ENCODE measurements around the gene MAFF.

MAFF gene

DNA sequence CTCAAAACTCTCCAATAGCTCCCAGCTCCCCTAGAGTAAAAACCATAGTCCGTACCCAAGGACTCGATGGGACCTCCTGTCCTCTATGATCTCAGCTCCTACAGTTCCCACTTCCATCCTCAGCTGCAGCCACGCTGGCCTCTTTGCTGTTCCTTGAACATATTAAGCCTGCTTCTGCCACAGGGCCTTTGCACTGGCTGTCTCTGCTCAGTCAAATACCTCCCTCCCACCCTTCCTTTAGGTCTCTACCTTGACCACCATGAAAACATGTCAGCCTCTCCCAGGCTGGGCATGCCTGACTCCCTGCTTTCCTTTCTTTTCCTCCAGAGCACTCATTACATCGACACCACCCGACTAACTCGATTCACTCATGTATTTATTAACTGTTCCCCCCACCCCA is 46.5 kb downstream of the MAFF start:
- DNase-seq (ENCODE audit: low spot score), result no peak

- DNase-seq (ENCODE audit: low spot score), result no peak
Measured at GRCh38 chr22:38249301-38249700, 47.5 kb downstream of the MAFF start.

DNA sequence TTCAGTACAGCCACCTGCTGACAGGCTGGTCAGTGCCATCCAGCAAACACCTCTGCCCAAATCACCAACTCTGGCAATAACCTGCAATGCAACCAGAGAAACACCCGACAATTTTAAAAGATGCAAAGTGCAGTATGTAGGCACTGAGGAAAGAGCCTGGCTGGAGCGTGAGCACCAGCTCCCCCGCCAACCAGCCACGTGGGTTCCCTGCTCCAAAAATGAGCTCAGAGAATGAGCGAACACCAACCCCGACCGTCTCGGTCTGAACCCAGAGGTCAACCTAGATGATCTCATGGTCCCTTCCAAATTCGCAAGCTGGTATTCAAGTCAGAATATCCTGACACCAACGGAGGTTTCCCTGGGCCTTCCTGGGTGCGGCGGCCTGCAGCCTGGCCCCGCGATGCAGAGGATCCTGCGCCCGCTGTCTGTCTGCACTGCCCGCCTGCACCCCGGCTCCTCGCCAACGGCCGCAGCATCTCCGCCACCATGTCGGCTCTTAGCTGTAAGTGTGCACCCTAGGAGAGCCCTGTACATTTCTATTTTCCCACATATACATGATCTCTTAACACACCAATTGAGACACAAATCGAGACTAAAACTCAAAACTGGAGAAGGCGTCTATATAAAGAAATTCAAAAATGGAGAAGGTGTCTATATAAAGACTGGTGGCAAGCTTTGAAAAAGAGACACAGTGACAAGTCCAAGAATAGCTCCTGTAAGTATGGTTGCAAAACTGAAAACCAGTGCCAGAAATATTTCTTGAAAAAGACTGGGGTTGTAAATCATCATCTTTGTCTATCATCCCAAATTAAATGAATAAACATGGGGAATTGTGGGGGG is 48.2 kb downstream of the MAFF start:
- DNase-seq (ENCODE audit: low spot score), result no peak

DNA sequence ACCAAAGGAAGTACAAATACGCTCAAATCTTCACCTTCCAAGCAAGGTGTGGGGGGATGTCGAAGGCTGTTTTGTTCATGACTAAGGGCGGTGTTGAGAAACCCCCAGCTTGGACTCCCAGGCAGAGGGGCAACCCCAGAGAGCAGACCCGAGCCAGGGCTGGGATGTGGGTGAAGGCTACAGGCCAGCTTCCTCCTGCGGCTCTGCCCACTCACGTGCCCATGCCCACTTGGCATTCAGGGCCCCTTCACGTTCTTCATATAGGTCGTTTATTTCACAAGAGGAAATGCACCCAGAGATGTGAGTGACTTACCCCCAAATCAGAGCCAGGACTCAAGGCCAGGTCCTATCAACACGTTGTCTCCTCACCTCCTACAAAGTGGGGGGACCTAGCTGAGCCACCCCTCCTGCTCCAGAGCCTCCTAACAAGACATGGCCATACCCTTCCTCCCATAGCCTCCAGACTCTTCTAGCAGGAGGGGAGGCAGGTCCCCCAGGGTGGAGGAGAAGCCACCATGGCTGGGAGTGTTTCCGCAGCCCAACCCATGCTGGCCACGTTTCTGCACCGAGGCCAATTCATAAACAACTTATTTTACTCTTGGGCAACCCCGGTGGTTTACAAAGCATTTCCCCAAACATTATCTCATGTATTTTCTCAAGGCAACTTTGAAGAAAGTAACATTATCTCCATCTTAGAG is 49.0 kb downstream of the MAFF start:
- DNase-seq (ENCODE audit: low spot score), result no peak

GRCh38 chr22:38251341-38251692 is 49.5 kb downstream of the MAFF start:
- no peak for DNase-seq (ENCODE audit: low spot score)

- DNase-seq (ENCODE audit: low spot score), result no peak
Measured at GRCh38 chr22:38255697-38256096, 53.9 kb downstream of the MAFF start.

- peak; percentile 69 for DNase-seq (ENCODE audit: low spot score)
Measured at GRCh38 chr22:38257181-38257580, 55.4 kb downstream of the MAFF start.

GRCh38 chr22:38257650-38258250 is 56.0 kb downstream of the MAFF start:
- no peak for DNase-seq (ENCODE audit: low spot score)

GRCh38 chr22:38258895-38259294 is 57.1 kb downstream of the MAFF start:
- no peak for DNase-seq (ENCODE audit: low spot score)

DNA sequence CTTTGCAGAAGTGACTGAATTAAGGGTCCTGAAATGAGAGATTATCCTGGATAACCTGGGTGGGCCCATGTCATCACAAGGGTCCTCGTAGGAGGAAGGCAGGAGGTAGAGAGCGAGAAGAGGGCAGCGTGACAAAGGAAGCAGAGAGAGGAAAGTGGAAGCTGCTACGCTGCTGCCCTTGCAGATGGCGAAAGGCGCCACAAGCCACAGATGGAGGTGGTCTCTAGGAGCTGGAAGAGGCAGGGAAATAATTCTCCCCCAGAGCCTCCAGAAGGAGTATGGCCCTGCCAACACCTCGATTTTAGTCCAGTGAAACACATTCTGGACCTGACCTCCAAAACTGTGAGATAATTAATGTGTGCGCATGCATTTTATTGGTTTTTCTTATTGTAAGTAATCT is 57.6 kb downstream of the MAFF start:
- DNase-seq (ENCODE audit: low spot score), result no peak

GRCh38 chr22:38260761-38261681 is 59.2 kb downstream of the MAFF start:
- DNase-seq (ENCODE audit: low spot score), result peak; percentile 49

DNA sequence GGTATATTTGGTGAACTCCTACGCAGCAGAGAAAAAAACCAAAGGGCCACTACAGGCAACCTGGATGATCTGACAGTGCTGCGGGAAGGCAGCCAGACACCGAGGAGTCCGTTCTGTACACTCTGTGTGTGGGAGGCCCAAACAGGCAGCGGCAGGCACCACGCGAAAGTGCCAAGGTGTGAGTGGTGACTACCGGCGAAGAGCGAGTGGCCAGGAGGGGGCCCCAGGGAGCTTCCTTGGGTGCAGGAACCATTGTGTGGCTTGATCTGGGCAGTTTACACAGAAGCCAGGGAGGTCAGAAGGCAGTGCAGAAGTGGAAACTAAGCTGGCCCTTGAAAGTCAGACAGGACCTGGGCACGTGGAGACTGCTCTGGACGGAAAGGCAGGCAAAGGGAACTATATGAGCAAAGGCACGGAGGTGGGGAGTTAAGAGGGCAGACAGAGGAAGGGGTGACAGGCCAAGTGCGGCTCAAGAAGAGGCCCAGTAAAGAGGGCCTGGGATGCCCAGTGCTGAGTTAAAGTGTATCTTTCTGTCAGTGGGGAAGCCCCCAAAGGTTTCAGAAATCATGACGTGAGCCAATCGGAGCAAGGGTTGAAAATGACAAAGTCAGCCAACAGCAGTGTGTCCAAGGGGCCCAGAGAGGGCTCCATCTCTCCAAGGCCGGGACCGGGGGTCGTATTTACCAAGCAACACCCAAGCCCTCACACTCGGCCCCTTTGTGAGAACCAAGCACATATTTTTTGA is 60.4 kb downstream of the MAFF start:
- DNase-seq (ENCODE audit: low spot score), result no peak

GRCh38 chr22:38264322-38264843 is 62.6 kb downstream of the MAFF start:
- DNase-seq (ENCODE audit: low spot score), result no peak
